ENCODE measurements around the gene PRMT1. TPM values are rescaled to one million over a fixed set of nuclear protein-coding genes. Genes with fewer than 3 reads are reported as not detected.

Gene PRMT1
- total and polyA plus RNA-seq, 4 donors: 35.1 to 67.2 (median 53.8) TPM

DNA sequence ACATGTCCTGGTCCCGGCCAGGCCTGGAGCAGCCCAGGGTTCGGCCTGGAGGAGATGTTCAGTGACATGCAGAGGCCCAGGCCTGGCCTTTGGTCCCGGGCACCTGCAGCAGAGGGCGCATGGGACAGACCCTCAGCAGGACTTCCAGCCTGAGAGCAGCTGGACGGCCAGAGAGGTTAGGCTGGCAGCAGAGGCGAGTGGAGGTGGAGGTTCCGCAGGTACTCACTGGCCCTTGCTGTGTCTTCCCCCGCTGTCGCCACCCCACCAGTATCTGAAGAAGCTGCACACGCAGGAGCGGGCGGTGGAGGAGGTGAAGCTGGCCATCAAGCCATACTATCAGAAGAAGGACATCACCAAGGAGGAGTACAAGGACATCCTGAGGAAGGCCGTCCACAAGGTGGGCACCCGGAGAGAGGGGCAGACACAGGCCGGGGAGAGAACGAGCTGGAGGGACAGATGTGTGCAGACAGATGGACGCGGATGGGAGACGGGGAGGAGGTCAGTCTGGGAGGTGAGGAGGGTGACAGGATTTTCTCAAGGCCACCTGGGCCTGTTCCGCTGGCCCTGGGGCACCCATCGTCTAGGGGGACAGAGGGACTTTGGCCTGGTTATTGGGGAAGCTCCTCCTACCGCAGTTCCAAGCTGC is 19.5 kb upstream of the PRMT1 start:
- TF ChIP-seq EGR1 (IDR thresholded peaks at IDR 0.05; ENCODE audit: low read depth in 2 of 2) (no peak), GABPA (IDR thresholded peaks at IDR 0.05 in 1 of 2, conservative IDR thresholded peaks at IDR 0.05 in 1 of 2) (no peak), NR2F2 (IDR thresholded peaks at IDR 0.05) (no peak), RXRA (IDR thresholded peaks at IDR 0.05) (no peak), SP1 (IDR thresholded peaks at IDR 0.05) (no peak), HNF4A (conservative IDR thresholded peaks at IDR 0.05) (no peak), YY1 (IDR thresholded peaks at IDR 0.05) (no peak), TAF1 (conservative IDR thresholded peaks at IDR 0.05) (no peak), FOXA1 (IDR thresholded peaks at IDR 0.05) (no peak), HNF4G (IDR thresholded peaks at IDR 0.05) (no peak)
- WGBS: 93% methylated on average over 22 of the region's 22 CpGs
- Histone ChIP-seq H3K4me3 (ENCODE audit: low read depth in 1 of 3, low read length in 3 of 3) (no peak overlapping the region), H3K9me3 (ENCODE audit: control insufficient read depth in 4 of 4, low read length in 3 of 4) (no peaks in the 10 kb centered on the region), H3K4me1 (ENCODE audit: control insufficient read depth in 4 of 4, insufficient read depth in 4 of 4, low read length in 3 of 4) (no peaks in the 10 kb centered on the region), H3K27me3 (ENCODE audit: control insufficient read depth in 4 of 4, insufficient read depth in 4 of 4, low read length in 3 of 4) (no peaks in the 10 kb centered on the region), H3K27ac (ENCODE audit: low read depth in 1 of 2, low read length in 2 of 2) (no peak overlapping the region), H3K36me3 (ENCODE audit: control insufficient read depth in 4 of 4, insufficient read depth in 3 of 4, low read depth in 1 of 4, low read length in 3 of 4) (peaks cover 29 to 85% (median 41%) of the 10 kb centered on the region in 4 donors), H3K9ac (ENCODE audit: low read depth in 1 of 2, low read length in 2 of 2) (no peak overlapping the region)
- no peak for DNase-seq (ENCODE audit: low spot score)

DNA sequence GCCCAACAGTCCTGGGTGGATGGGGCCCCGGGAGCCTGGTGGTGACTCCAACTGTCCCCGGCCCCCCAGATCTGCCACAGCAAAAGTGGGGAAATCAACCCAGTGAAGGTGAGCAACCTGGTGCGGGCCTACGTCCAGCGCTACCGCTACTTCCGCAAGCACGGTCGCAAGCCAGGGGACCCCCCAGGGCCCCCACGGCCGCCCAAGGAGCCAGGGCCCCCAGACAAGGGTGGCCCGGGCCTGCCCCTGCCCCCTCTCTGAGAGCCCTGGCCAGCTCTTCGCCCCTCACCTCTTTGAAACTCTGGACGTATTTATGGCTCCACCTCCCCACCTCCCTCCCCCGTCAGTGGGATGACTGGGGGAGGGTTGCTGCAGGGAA is 18.9 kb upstream of the PRMT1 start:
- Histone ChIP-seq H3K4me3 (ENCODE audit: low read depth in 1 of 3, low read length in 3 of 3) (no peak overlapping the region), H3K9ac (ENCODE audit: low read depth in 1 of 2, low read length in 2 of 2) (no peak overlapping the region), H3K4me1 (ENCODE audit: control insufficient read depth in 4 of 4, insufficient read depth in 4 of 4, low read length in 3 of 4) (peaks cover 0 to 3% (median under 1%) of the 10 kb centered on the region in 4 donors), H3K27me3 (ENCODE audit: control insufficient read depth in 4 of 4, insufficient read depth in 4 of 4, low read length in 3 of 4) (no peaks in the 10 kb centered on the region), H3K9me3 (ENCODE audit: control insufficient read depth in 4 of 4, low read length in 3 of 4) (no peaks in the 10 kb centered on the region), H3K36me3 (ENCODE audit: control insufficient read depth in 4 of 4, insufficient read depth in 3 of 4, low read depth in 1 of 4, low read length in 3 of 4) (peaks cover 25 to 83% (median 38%) of the 10 kb centered on the region in 4 donors), H3K27ac (ENCODE audit: low read depth in 1 of 2, low read length in 2 of 2) (no peak overlapping the region)
- 93% methylated on average over 15 of the region's 15 CpGs for WGBS
- TF ChIP-seq, protein P1, sequence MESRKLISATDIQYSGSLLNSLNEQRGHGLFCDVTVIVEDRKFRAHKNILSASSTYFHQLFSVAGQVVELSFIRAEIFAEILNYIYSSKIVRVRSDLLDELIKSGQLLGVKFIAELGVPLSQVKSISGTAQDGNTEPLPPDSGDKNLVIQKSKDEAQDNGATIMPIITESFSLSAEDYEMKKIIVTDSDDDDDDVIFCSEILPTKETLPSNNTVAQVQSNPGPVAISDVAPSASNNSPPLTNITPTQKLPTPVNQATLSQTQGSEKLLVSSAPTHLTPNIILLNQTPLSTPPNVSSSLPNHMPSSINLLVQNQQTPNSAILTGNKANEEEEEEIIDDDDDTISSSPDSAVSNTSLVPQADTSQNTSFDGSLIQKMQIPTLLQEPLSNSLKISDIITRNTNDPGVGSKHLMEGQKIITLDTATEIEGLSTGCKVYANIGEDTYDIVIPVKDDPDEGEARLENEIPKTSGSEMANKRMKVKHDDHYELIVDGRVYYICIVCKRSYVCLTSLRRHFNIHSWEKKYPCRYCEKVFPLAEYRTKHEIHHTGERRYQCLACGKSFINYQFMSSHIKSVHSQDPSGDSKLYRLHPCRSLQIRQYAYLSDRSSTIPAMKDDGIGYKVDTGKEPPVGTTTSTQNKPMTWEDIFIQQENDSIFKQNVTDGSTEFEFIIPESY (IDR thresholded peaks at IDR 0.05): no peak
- TF ChIP-seq HNF4G (IDR thresholded peaks at IDR 0.05) (no peak), EGR1 (IDR thresholded peaks at IDR 0.05; ENCODE audit: low read depth in 2 of 2) (no peak), FOXA1 (IDR thresholded peaks at IDR 0.05) (no peak), RAD21 (IDR thresholded peaks at IDR 0.05) (no peak), GABPA (IDR thresholded peaks at IDR 0.05 in 1 of 2, conservative IDR thresholded peaks at IDR 0.05 in 1 of 2) (no peak), YY1 (IDR thresholded peaks at IDR 0.05) (no peak), NR2F2 (IDR thresholded peaks at IDR 0.05) (no peak), SP1 (IDR thresholded peaks at IDR 0.05) (no peak), FOXA2 (IDR thresholded peaks at IDR 0.05) (no peak), JUND (IDR thresholded peaks at IDR 0.05) (no peak), RXRA (IDR thresholded peaks at IDR 0.05) (no peak)
- TF ChIP-seq, protein P2, sequence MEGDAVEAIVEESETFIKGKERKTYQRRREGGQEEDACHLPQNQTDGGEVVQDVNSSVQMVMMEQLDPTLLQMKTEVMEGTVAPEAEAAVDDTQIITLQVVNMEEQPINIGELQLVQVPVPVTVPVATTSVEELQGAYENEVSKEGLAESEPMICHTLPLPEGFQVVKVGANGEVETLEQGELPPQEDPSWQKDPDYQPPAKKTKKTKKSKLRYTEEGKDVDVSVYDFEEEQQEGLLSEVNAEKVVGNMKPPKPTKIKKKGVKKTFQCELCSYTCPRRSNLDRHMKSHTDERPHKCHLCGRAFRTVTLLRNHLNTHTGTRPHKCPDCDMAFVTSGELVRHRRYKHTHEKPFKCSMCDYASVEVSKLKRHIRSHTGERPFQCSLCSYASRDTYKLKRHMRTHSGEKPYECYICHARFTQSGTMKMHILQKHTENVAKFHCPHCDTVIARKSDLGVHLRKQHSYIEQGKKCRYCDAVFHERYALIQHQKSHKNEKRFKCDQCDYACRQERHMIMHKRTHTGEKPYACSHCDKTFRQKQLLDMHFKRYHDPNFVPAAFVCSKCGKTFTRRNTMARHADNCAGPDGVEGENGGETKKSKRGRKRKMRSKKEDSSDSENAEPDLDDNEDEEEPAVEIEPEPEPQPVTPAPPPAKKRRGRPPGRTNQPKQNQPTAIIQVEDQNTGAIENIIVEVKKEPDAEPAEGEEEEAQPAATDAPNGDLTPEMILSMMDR (IDR thresholded peaks at IDR 0.05; ENCODE audit: low read depth, low read length, missing input control): no peak
- TF ChIP-seq, protein P3, sequence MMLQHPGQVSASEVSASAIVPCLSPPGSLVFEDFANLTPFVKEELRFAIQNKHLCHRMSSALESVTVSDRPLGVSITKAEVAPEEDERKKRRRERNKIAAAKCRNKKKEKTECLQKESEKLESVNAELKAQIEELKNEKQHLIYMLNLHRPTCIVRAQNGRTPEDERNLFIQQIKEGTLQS (IDR thresholded peaks at IDR 0.05): no peak
- TF ChIP-seq, protein P4, sequence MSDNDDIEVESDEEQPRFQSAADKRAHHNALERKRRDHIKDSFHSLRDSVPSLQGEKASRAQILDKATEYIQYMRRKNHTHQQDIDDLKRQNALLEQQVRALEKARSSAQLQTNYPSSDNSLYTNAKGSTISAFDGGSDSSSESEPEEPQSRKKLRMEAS (IDR thresholded peaks at IDR 0.05): no peak
- TF ChIP-seq, protein P5, sequence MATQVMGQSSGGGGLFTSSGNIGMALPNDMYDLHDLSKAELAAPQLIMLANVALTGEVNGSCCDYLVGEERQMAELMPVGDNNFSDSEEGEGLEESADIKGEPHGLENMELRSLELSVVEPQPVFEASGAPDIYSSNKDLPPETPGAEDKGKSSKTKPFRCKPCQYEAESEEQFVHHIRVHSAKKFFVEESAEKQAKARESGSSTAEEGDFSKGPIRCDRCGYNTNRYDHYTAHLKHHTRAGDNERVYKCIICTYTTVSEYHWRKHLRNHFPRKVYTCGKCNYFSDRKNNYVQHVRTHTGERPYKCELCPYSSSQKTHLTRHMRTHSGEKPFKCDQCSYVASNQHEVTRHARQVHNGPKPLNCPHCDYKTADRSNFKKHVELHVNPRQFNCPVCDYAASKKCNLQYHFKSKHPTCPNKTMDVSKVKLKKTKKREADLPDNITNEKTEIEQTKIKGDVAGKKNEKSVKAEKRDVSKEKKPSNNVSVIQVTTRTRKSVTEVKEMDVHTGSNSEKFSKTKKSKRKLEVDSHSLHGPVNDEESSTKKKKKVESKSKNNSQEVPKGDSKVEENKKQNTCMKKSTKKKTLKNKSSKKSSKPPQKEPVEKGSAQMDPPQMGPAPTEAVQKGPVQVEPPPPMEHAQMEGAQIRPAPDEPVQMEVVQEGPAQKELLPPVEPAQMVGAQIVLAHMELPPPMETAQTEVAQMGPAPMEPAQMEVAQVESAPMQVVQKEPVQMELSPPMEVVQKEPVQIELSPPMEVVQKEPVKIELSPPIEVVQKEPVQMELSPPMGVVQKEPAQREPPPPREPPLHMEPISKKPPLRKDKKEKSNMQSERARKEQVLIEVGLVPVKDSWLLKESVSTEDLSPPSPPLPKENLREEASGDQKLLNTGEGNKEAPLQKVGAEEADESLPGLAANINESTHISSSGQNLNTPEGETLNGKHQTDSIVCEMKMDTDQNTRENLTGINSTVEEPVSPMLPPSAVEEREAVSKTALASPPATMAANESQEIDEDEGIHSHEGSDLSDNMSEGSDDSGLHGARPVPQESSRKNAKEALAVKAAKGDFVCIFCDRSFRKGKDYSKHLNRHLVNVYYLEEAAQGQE (IDR thresholded peaks at IDR 0.05): no peak
- DNase-seq (ENCODE audit: low spot score): no peak

Data from liver (tissue), 9 donors.